Fibroblast of lung (primary cell): ENCODE measurements around the gene DLX6. TPM values are rescaled to one million over a fixed set of nuclear protein-coding genes. Genes with fewer than 3 reads are reported as not detected.

Source experiments
- DNase-seq, 2 donors: peaks; one replicate each; pipeline versions ENCODE4 v3.0.0 to v3.0.0-alpha.2; 2010; ENCODE audit warnings: low read depth in 2 of 2
- H2AFZ ChIP-seq: 2 replicates; pipeline ENCODE4 v1.5.1; 2012; ENCODE audit warnings: low read length, control low read depth, inconsistent platforms
- H3K27ac ChIP-seq: 2 replicates; pipeline ENCODE4 v1.5.1; 2011; ENCODE audit warnings: low read length, control low read depth; ENCODE audit not compliant: insufficient read depth
- H3K27me3 ChIP-seq: 2 replicates; pipeline ENCODE4 v1.5.1; 2011; ENCODE audit warnings: mild to moderate bottlenecking, low read length; ENCODE audit not compliant: control insufficient read depth, insufficient read depth
- H3K36me3 ChIP-seq: 2 replicates; pipeline ENCODE4 v1.5.1; 2011; ENCODE audit warnings: low read length; ENCODE audit not compliant: control insufficient read depth, insufficient read depth
- H3K4me1 ChIP-seq: 2 replicates; pipeline ENCODE4 v1.5.1; 2011; ENCODE audit warnings: low read length; ENCODE audit not compliant: control insufficient read depth, insufficient read depth; ENCODE audit errors: extremely low read depth
- H3K4me2 ChIP-seq: 2 replicates; pipeline ENCODE4 v1.5.1; 2011; ENCODE audit warnings: low read length, control low read depth; ENCODE audit not compliant: insufficient read depth; ENCODE audit errors: extremely low read depth
- H3K4me3 ChIP-seq, 4 experiments: fragments of 200-600 bp in 1 of 4; sonication (generic) in 1 of 4; replicated peaks in 1 of 4; 2 replicates each; pipeline ENCODE4 v1.5.1; 2011 to 2016; ENCODE audit warnings: low read length in 4 of 4, low read depth in 3 of 4, mild to moderate bottlenecking in 3 of 4, control low read depth in 2 of 4, inconsistent platforms in 1 of 4, mixed read lengths in 1 of 4; ENCODE audit not compliant: insufficient read depth in 1 of 4; ENCODE audit errors: control extremely low read depth in 1 of 4
- H3K79me2 ChIP-seq: 2 replicates; pipeline ENCODE4 v1.5.1; 2012; ENCODE audit warnings: mild to moderate bottlenecking, low read length, inconsistent platforms; ENCODE audit not compliant: control insufficient read depth, insufficient read depth
- H3K9ac ChIP-seq: 2 replicates; pipeline ENCODE4 v1.5.1; 2011; ENCODE audit warnings: mild to moderate bottlenecking, low read length, control low read depth; ENCODE audit not compliant: insufficient read depth
- H3K9me3 ChIP-seq: 2 replicates; pipeline ENCODE4 v1.5.1; 2012; ENCODE audit warnings: low read depth, low read length; ENCODE audit not compliant: control insufficient read depth, insufficient read depth
- H4K20me1 ChIP-seq: 2 replicates; pipeline ENCODE4 v1.5.1; 2011; ENCODE audit warnings: low read length; ENCODE audit not compliant: control insufficient read depth, insufficient read depth; ENCODE audit errors: extremely low read depth
- EZH2 ChIP-seq: IDR thresholded peaks from 2 replicates; pipeline ENCODE4 v1.5.1; 2012; ENCODE audit warnings: low read length, control low read depth, mild to moderate bottlenecking; ENCODE audit errors: missing control alignments
- polyA plus RNA-seq, 2 donors: library from polyadenylated mRNA; depleted of rRNA in 1 of 2; stranded (reverse) in 1 of 2; unstranded in 1 of 2; fragments of >200 nt; gene quantifications; 2 replicates each; pipeline ENCODE4 v1.2.1, GENCODE V29; 2011 to 2012; ENCODE audit warnings: missing spikeins in 1 of 2
- total RNA-seq: library from RNA; depleted of rRNA; stranded (reverse); fragments of >200 nt; gene quantifications from 2 replicates; pipeline ENCODE4 v1.2.1, GENCODE V29; 2014
- TF ChIP-seq, protein P1 (sequence below), 2 donors: IDR thresholded peaks in 1 of 2; conservative IDR thresholded peaks in 1 of 2; 1 replicate in 1 of 2; 2 replicates in 1 of 2; pipeline ENCODE4 v1.5.1; 2011 to 2012; ENCODE audit warnings: low read length in 2 of 2, control low read depth in 1 of 2, inconsistent platforms in 1 of 2, low read depth in 1 of 2, mild to moderate bottlenecking in 1 of 2

DLX6 gene
- total and polyA plus RNA-seq, 2 donors (not counting 1 experiment from before 2014, with no cell fraction given): under 0.01 TPM; not detected in 1

- H3K79me2 ChIP-seq: no peaks in the 10 kb centered on the region
- H3K4me1 ChIP-seq: no peaks in the 10 kb centered on the region
- no peak overlapping the region for H2AFZ ChIP-seq
- H3K36me3 ChIP-seq: no peaks in the 10 kb centered on the region
- no peak overlapping the region for H3K4me2 ChIP-seq
- no peaks in the 10 kb centered on the region for H4K20me1 ChIP-seq
- H3K4me3 ChIP-seq: no peak overlapping the region
- no peaks in the 10 kb centered on the region for H3K9me3 ChIP-seq
- TF ChIP-seq, protein P1, sequence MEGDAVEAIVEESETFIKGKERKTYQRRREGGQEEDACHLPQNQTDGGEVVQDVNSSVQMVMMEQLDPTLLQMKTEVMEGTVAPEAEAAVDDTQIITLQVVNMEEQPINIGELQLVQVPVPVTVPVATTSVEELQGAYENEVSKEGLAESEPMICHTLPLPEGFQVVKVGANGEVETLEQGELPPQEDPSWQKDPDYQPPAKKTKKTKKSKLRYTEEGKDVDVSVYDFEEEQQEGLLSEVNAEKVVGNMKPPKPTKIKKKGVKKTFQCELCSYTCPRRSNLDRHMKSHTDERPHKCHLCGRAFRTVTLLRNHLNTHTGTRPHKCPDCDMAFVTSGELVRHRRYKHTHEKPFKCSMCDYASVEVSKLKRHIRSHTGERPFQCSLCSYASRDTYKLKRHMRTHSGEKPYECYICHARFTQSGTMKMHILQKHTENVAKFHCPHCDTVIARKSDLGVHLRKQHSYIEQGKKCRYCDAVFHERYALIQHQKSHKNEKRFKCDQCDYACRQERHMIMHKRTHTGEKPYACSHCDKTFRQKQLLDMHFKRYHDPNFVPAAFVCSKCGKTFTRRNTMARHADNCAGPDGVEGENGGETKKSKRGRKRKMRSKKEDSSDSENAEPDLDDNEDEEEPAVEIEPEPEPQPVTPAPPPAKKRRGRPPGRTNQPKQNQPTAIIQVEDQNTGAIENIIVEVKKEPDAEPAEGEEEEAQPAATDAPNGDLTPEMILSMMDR (conservative IDR thresholded peaks at IDR 0.05 in 1 of 2, IDR thresholded peaks at IDR 0.05 in 1 of 2; ENCODE audit: low read depth in 1 of 2, low read length in 2 of 2): no peak
- TF ChIP-seq EZH2: no peak
- H3K9ac ChIP-seq: no peak overlapping the region
- H3K27ac ChIP-seq: no peak overlapping the region
- no peaks in the 10 kb centered on the region for H3K27me3 ChIP-seq
- no peak for DNase-seq
These were observed 34.2 kb downstream of the DLX6 start for GRCh38 chr7:97039374-97040065.

GRCh38 chr7:97043281-97043680 lies 37.9 kb downstream of the DLX6 start:
- H3K9me3 ChIP-seq: no peaks in the 10 kb centered on the region
- no peak for DNase-seq
- no peaks in the 10 kb centered on the region for H4K20me1 ChIP-seq
- H3K4me3 ChIP-seq: no peak overlapping the region
- H3K36me3 ChIP-seq: no peaks in the 10 kb centered on the region
- no peaks in the 10 kb centered on the region for H3K27me3 ChIP-seq
- no peak overlapping the region for H3K4me2 ChIP-seq
- H3K79me2 ChIP-seq: no peaks in the 10 kb centered on the region
- no peaks in the 10 kb centered on the region for H3K4me1 ChIP-seq
- TF ChIP-seq EZH2: no peak
- TF ChIP-seq, protein P1 (conservative IDR thresholded peaks at IDR 0.05 in 1 of 2, IDR thresholded peaks at IDR 0.05 in 1 of 2; ENCODE audit: low read depth in 1 of 2, low read length in 2 of 2): no peak
- no peak overlapping the region for H3K9ac ChIP-seq
- H2AFZ ChIP-seq: no peak overlapping the region
- H3K27ac ChIP-seq: no peak overlapping the region

Other genes with a start within 250 kb of the DLX6 start
- 0.17 TPM in 1 of 2 replicates, not detected in the other for gene DLX5, start 19.3 kb downstream of the DLX6 start, total RNA-seq
- 0.06 TPM in 1 of 2 replicates, not detected in the other for gene DLX5, start 19.3 kb downstream of the DLX6 start, polyA plus RNA-seq
- gene SDHAF3, start 112.1 kb downstream of the DLX6 start, total RNA-seq: 7.3 and 8.7 TPM in 2 replicates
- gene SDHAF3, start 112.1 kb downstream of the DLX6 start, polyA plus RNA-seq: 12.6 and 16.4 TPM in 2 replicates